K562 (cell line): ENCODE data around the gene FBLIM1. TPM values are rescaled to one million over a fixed set of nuclear protein-coding genes. Genes with fewer than 3 reads are reported as not detected.

Experiments
- ATAC-seq: fragments of 200-7000 bp; cut with Tn5 transposase; 3 replicates; pipeline ENCODE4 v1.9.1; 2020; ENCODE audit warnings: moderate library complexity
- BruUV-seq: library from RNA; stranded (reverse); fragments of 400-500 nt; replicated peaks from 2 replicates; lab custom pipeline; 2021; lab: Mats Ljungman, UMichigan
- CTCF ChIA-PET: fragments of 300-600 bp; formaldehyde crosslinking; extraction: SDS; loops from one replicate; lab custom pipeline; 2021; ENCODE audit warnings: low intra/inter-chr PET ratio; lab: Yijun Ruan, JAX
- POLR2A ChIA-PET: fragments of 300-600, 350-650 bp; sonication (Branson Sonifier 250); formaldehyde crosslinking; extraction: SDS; loops from one replicate; lab custom pipeline; 2021; ENCODE audit warnings: antibody characterized with exemption, inconsistent platforms; lab: Yijun Ruan, JAX
- DNase-seq, 4 experiments: peaks; one replicate each; pipeline versions ENCODE4 v3.0.0 to v3.0.0-alpha.2; 2011 to 2018; ENCODE audit warnings: low spot score in 3 of 4, mixed read lengths in 3 of 4; ENCODE audit errors: extremely low read depth in 1 of 4
- FAIRE-seq: peaks from 2 replicates; lab custom pipeline; 2011; peaks lifted over from hg19 to GRCh38; lab: Jason Lieb, UNC
- H2AFZ ChIP-seq: 2 replicates; pipeline ENCODE4 v1.6.0; 2011; ENCODE audit warnings: low read depth, low read length, control low read depth, inconsistent platforms
- H3K27ac ChIP-seq: fragments of 200-600 bp; 3 replicates; pipeline ENCODE4 v1.8.0; 2011; ENCODE audit warnings: low read depth, mild to moderate bottlenecking, control low read depth, inconsistent platforms, low read length, moderate library complexity, mixed read lengths; ENCODE audit errors: extremely low read depth
- H3K27me3 ChIP-seq, 2 experiments: fragments of 300-600 bp in 1 of 2; 2 replicates in 1 of 2; 3 replicates in 1 of 2; pipeline versions ENCODE4 v1.6.0 to v1.8.0; 2011; ENCODE audit warnings: inconsistent platforms in 2 of 2, low read length in 2 of 2, mild to moderate bottlenecking in 1 of 2, mixed read lengths in 1 of 2, moderate library complexity in 1 of 2; ENCODE audit not compliant: control insufficient read depth in 2 of 2, insufficient read depth in 2 of 2
- H3K36me3 ChIP-seq: fragments of 300-600 bp; 3 replicates; pipeline ENCODE4 v1.8.0; 2011; ENCODE audit warnings: mild to moderate bottlenecking, low read length, inconsistent platforms; ENCODE audit not compliant: control insufficient read depth, insufficient read depth
- H3K4me1 ChIP-seq, 2 experiments: fragments of 200-600 bp in 1 of 2; replicated peaks in 1 of 2; 2 replicates in 1 of 2; 3 replicates in 1 of 2; pipeline versions ENCODE4 v1.5.1 to v1.8.0; 2011; ENCODE audit warnings: inconsistent platforms in 2 of 2, low read length in 2 of 2, mild to moderate bottlenecking in 1 of 2, mixed read lengths in 1 of 2, moderate library complexity in 1 of 2; ENCODE audit not compliant: control insufficient read depth in 2 of 2, insufficient read depth in 2 of 2
- H3K4me2 ChIP-seq: 2 replicates; pipeline ENCODE4 v1.6.1; 2011; ENCODE audit warnings: low read length, control low read depth, inconsistent platforms, mixed read lengths; ENCODE audit not compliant: insufficient read depth
- H3K4me3 ChIP-seq: fragments of 200-600 bp; sonication (generic), shearing (Covaris generic); 2 replicates; pipeline ENCODE4 v1.5.1; 2016; ENCODE audit warnings: control low read depth, inconsistent platforms
- H3K79me2 ChIP-seq: fragments of 200-600 bp; 3 replicates; pipeline ENCODE4 v1.8.0; 2011; ENCODE audit warnings: low read length, inconsistent platforms; ENCODE audit not compliant: control insufficient read depth, insufficient read depth
- H3K9ac ChIP-seq, 2 experiments: 2 replicates each; pipeline versions ENCODE4 v1.6.0 to v1.6.1; 2011; ENCODE audit warnings: low read depth in 2 of 2, low read length in 2 of 2, control low read depth in 1 of 2, inconsistent platforms in 1 of 2, mild to moderate bottlenecking in 1 of 2, mixed read lengths in 1 of 2; ENCODE audit not compliant: insufficient read depth in 1 of 2
- H3K9me1 ChIP-seq: one replicate; pipeline ENCODE4 v1.6.0; 2011; ENCODE audit warnings: inconsistent platforms, mild to moderate bottlenecking, low read length, moderate library complexity; ENCODE audit not compliant: control insufficient read depth, insufficient read depth
- H3K9me3 ChIP-seq: replicated peaks from 2 replicates; pipeline ENCODE4 v1.5.1; 2011; ENCODE audit warnings: low read depth, low read length, inconsistent platforms; ENCODE audit not compliant: control insufficient read depth, insufficient read depth
- H4K20me1 ChIP-seq: replicated peaks from 2 replicates; pipeline ENCODE4 v1.6.1; 2011; ENCODE audit warnings: low read length, inconsistent platforms, mixed read lengths; ENCODE audit not compliant: control insufficient read depth, insufficient read depth
- CC2D1A ChIP-seq: fragments of 450-650 bp; IDR thresholded peaks from 2 replicates; pipeline ENCODE4 v1.6.1; 2017; ENCODE audit warnings: mild to moderate bottlenecking
- CHD2 ChIP-seq: IDR thresholded peaks from 2 replicates; pipeline ENCODE4 v1.6.1; 2011; ENCODE audit warnings: low read depth, low read length
- ELF1 ChIP-seq: fragments of 200-800 bp; sonication (Bioruptor generic); IDR thresholded peaks from 2 replicates; pipeline ENCODE4 v1.6.1; 2016; ENCODE audit warnings: missing genetic modification characterization, missing compliant biosample characterization
- HBP1 ChIP-seq: fragments of 450-650 bp; formaldehyde crosslinking; IDR thresholded peaks from 2 replicates; pipeline ENCODE4 v1.4.0; 2022; ENCODE audit warnings: missing genetic modification characterization
- JUN ChIP-seq, 2 experiments: sonication (generic) in 1 of 2; formaldehyde crosslinking in 1 of 2; IDR thresholded peaks; 2 replicates each; pipeline versions ENCODE4 v1.6.1 to v1.8.0; 2012 to 2022; ENCODE audit warnings: borderline replicate concordance in 2 of 2, mild to moderate bottlenecking in 2 of 2, improper control_type of control experiment in 1 of 2, low read depth in 1 of 2, low read length in 1 of 2, missing genetic modification reagents in 1 of 2
- JUNB ChIP-seq: fragments of 450-650 bp; formaldehyde crosslinking; conservative IDR thresholded peaks from 2 replicates; pipeline ENCODE4 v1.4.0; 2020; ENCODE audit warnings: mild to moderate bottlenecking
- LARP7 ChIP-seq: fragments of 450-650 bp; IDR thresholded peaks from 2 replicates; pipeline ENCODE4 v1.6.1; 2016
- MAZ ChIP-seq, 2 experiments: fragments of 450-650 bp in 1 of 2; sonication (generic) in 1 of 2; formaldehyde crosslinking; IDR thresholded peaks in 1 of 2; conservative IDR thresholded peaks in 1 of 2; 2 replicates each; pipeline versions ENCODE4 v1.4.0 to v1.5.0; 2020; ENCODE audit warnings: mild to moderate bottlenecking in 1 of 2, missing genetic modification reagents in 1 of 2
- NEUROD1 ChIP-seq: fragments of 150-350 bp; IDR thresholded peaks from 2 replicates; pipeline ENCODE4 v1.6.1; 2014; ENCODE audit warnings: borderline replicate concordance, low read length, low read depth; ENCODE audit not compliant: partially characterized antibody
- PHF20 ChIP-seq: fragments of 450-650 bp; IDR thresholded peaks from 2 replicates; pipeline ENCODE4 v1.6.1; 2018; ENCODE audit not compliant: partially characterized antibody
- ZNF165 ChIP-seq: fragments of 250-450 bp; sonication (Bioruptor Pico); IDR thresholded peaks from 2 replicates; pipeline ENCODE4 v1.4.0; 2020; ENCODE audit warnings: borderline replicate concordance
- ZNF316 ChIP-seq: fragments of 450-650 bp; IDR thresholded peaks from 2 replicates; pipeline ENCODE4 v1.6.1; 2016
- ZNF76 ChIP-seq: fragments of 250-450 bp; sonication (Bioruptor Pico); IDR thresholded peaks from 2 replicates; pipeline ENCODE4 v1.4.0; 2020; ENCODE audit warnings: mild to moderate bottlenecking, moderate library complexity, borderline replicate concordance
- WGBS: fragments of 100-300 bp; shearing (Covaris generic); methylation state at CpG from one replicate; pipeline ENCODE4 v1.1.6; 2016; ENCODE audit warnings: low coverage, mixed read lengths; ENCODE audit not compliant: insufficient coverage; ENCODE audit errors: missing lambda C conversion rate; 5-methylcytosine and 5-hydroxymethylcytosine counted together
- in situ Hi-C: fragments of 300-500 bp; cut with MboI; formaldehyde crosslinking; loops from 4 replicates; pipeline ENCODE4 v1.15.0; 2018; ENCODE audit warnings: inconsistent platforms, mixed read lengths
- intact Hi-C: fragments of 100-400 bp; cut with micrococcal nuclease; formaldehyde crosslinking; loops from 2 replicates; pipeline ENCODE4 v1.14.2; 2022
- polyA plus RNA-seq, 8 experiments: library from polyadenylated mRNA; depleted of rRNA in 4 of 8; stranded (reverse) in 5 of 8; unstranded in 3 of 8; fragments of >200 nt; fragmentation: Nextera tagmentation in 2 of 8; fragmentation: Illumina TruSeq in 1 of 8; extraction: Ambion mirVana in 2 of 8; extraction: Trizol in 1 of 8; gene quantifications; 2 replicates each; pipeline versions ENCODE4 v1.2.1 to v1.2.3, GENCODE V29; 2011 to 2014; ENCODE audit warnings: inconsistent platforms in 1 of 8, missing spikeins in 1 of 8
- total RNA-seq, 7 experiments: library from RNA; depleted of rRNA in 6 of 7; stranded (reverse); fragments of >200 nt in 6 of 7; fragmentation: Illumina TruSeq in 2 of 7; extraction: Trizol in 2 of 7; gene quantifications; 2 replicates each; pipeline versions ENCODE4 v1.2.1 to v1.2.3, GENCODE V29; 2011 to 2021; ENCODE audit warnings: low replicate concordance in 1 of 7
- TF ChIP-seq, protein P1 (sequence below): fragments of 250-450 bp; sonication (Bioruptor Pico); IDR thresholded peaks from 2 replicates; pipeline ENCODE4 v1.8.0; 2022; ENCODE audit warnings: moderate library complexity, mild to moderate bottlenecking, inconsistent platforms

FBLIM1 gene
- total and polyA plus RNA-seq, 9 of the 15 experiments (the other 6 are each of a cell fraction or from before 2014, with no cell fraction given) = 0.14 to 0.24 TPM; not detected in 7

GRCh38 chr1:15825800-15826199 lies 67.2 kb downstream of the FBLIM1 start:
- TF ChIP-seq ZNF76 = no peak
- TF ChIP-seq ZNF316 = peak; percentile 12; the same call in 1 of the 2 replicates
- Histone ChIP-seq H3K27ac (no peak overlapping the region), H3K4me1 (peaks cover 10 to 14% of the 10 kb centered on the region in 2 experiments; a peak in 4 of 5 replicates), H3K36me3 (no peaks in the 10 kb centered on the region), H3K9me3 (no peaks in the 10 kb centered on the region), H3K27me3 (no peaks in the 10 kb centered on the region), H3K9ac (no peak overlapping the region), H3K79me2 (peaks cover under 1% of the 10 kb centered on the region; the same call in 1 of the 3 replicates), H3K4me2 (no peak overlapping the region), H4K20me1 (no peaks in the 10 kb centered on the region), H3K9me1 (no peaks in the 10 kb centered on the region), H2AFZ (no peak overlapping the region), H3K4me3 (no peak overlapping the region)
- ATAC-seq (no peak), DNase-seq (no peak), FAIRE-seq (no peak)
- no TSS peak for BruUV-seq
- POLR2A ChIA-PET = no interaction called here
- intact Hi-C loops (no loop called here), in situ Hi-C loops (no loop called here)
- CTCF ChIA-PET = no interaction called here

DNA sequence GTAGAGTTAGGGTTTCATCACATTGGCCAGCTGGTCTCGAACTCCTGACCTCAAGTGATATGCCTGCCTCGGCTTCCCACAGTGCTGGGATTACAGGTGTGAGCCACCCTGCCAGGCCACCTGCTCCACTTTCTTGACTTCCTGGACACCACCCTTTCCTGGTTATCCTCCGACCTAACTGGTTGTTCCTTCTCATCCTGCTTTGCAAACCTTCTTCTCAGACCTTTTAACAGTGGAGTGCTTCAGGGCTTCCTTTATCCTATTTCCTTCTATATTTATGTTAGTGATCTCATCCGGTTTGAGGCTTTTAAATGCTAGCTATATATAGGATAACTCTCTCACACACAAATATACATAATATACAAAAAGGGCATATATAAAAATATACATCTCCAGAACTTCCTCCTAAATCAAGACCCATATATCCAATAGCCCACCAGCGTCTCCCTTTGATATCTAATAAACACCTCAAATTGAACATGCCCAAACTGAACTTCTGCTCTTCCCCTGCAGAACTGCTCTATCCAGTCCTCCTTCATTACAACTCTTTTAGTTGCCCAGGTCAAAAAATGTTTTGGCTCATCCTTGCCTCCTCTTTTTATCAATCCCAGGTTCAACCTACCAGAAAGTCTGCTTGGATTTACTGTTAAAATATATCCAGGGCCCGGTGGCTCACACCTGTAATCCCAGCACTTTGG lies 68.4 kb downstream of the FBLIM1 start:
- DNase-seq (no peak), FAIRE-seq (no peak), ATAC-seq (no peak)
- Histone ChIP-seq H3K27ac (no peak overlapping the region), H3K4me2 (no peak overlapping the region), H3K79me2 (peaks cover 10% of the 10 kb centered on the region), H3K9ac (no peak overlapping the region), H3K4me3 (no peak overlapping the region), H3K9me1 (no peaks in the 10 kb centered on the region), H3K4me1 (peaks cover 17 to 18% of the 10 kb centered on the region in 2 experiments), H3K27me3 (no peaks in the 10 kb centered on the region), H4K20me1 (no peaks in the 10 kb centered on the region), H3K36me3 (no peaks in the 10 kb centered on the region), H3K9me3 (no peaks in the 10 kb centered on the region), H2AFZ (no peak overlapping the region)
- no TSS peak for BruUV-seq
- WGBS = 65% methylated on average over 6 of the region's 6 CpGs
- ChIA-PET CTCF (no interaction called here), POLR2A (no interaction called here)
- in situ Hi-C loops (no loop called here), intact Hi-C loops (no loop called here)
- TF ChIP-seq JUNB (CRISPR knock-in tag) (no peak), HBP1 (no peak), CHD2 (no peak), CC2D1A (no peak), PHF20 (no peak), JUN (IDR thresholded peaks at IDR 0.05; ENCODE audit: borderline replicate concordance, low read depth, low read length) (no peak), JUN (CRISPR knock-in tag; IDR thresholded peaks at IDR 0.05; ENCODE audit: borderline replicate concordance) (no peak), MAZ (CRISPR knock-in tag; conservative IDR thresholded peaks at IDR 0.05 in 1 of 2, IDR thresholded peaks at IDR 0.05 in 1 of 2) (no peak), ELF1 (tag) (no peak), LARP7 (no peak), NEUROD1 (no peak), ZNF165 (no peak)
- TF ChIP-seq, protein P1, sequence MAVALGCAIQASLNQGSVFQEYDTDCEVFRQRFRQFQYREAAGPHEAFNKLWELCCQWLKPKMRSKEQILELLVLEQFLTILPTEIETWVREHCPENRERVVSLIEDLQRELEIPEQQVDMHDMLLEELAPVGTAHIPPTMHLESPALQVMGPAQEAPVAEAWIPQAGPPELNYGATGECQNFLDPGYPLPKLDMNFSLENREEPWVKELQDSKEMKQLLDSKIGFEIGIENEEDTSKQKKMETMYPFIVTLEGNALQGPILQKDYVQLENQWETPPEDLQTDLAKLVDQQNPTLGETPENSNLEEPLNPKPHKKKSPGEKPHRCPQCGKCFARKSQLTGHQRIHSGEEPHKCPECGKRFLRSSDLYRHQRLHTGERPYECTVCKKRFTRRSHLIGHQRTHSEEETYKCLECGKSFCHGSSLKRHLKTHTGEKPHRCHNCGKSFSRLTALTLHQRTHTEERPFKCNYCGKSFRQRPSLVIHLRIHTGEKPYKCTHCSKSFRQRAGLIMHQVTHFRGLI = no peak
